Glutamatergic neuron (in vitro differentiated cells): ENCODE data around the gene LYRM9. TPM values are rescaled to one million over a fixed set of nuclear protein-coding genes. Genes with fewer than 3 reads are reported as not detected.

ENCODE experiments used
- DNase-seq: peaks from one replicate; pipeline ENCODE4 v3.0.0; 2022
- H3K27ac Mint-ChIP-seq: one replicate; pipeline ENCODE4 v1.8.0; 2020; ENCODE audit warnings: mild to moderate bottlenecking, mixed read lengths, inconsistent platforms; ENCODE audit not compliant: unreplicated experiment
- H3K27me3 Mint-ChIP-seq: one replicate; pipeline ENCODE4 v1.8.0; 2020; ENCODE audit warnings: mild to moderate bottlenecking, moderate library complexity, mixed read lengths, inconsistent platforms; ENCODE audit not compliant: unreplicated experiment
- H3K36me3 Mint-ChIP-seq: one replicate; pipeline ENCODE4 v1.8.0; 2020; ENCODE audit warnings: mild to moderate bottlenecking, mixed read lengths, inconsistent platforms; ENCODE audit not compliant: unreplicated experiment
- H3K4me1 Mint-ChIP-seq: one replicate; pipeline ENCODE4 v1.8.0; 2020; ENCODE audit warnings: mild to moderate bottlenecking, low read depth, mixed read lengths, inconsistent platforms; ENCODE audit not compliant: unreplicated experiment
- H3K4me3 Mint-ChIP-seq: one replicate; pipeline ENCODE4 v1.8.0; 2020; ENCODE audit warnings: mild to moderate bottlenecking, mixed read lengths, inconsistent platforms; ENCODE audit not compliant: unreplicated experiment
- H3K9me3 Mint-ChIP-seq: one replicate; pipeline ENCODE4 v1.8.0; 2020; ENCODE audit warnings: mild to moderate bottlenecking, moderate library complexity, mixed read lengths, inconsistent platforms; ENCODE audit not compliant: unreplicated experiment
- long read RNA-seq: library from polyadenylated mRNA; unstranded; transcript quantifications from one replicate; pipeline ENCODE4 v2.0.0, GENCODE V29; 2020; ENCODE audit not compliant: unreplicated experiment
- total RNA-seq: library from RNA; stranded (reverse); fragmentation: NEBNext Ultra II Directional; extraction: Animal tissue kit (Norgen Biotek cat#: 25700); gene quantifications from one replicate; pipeline ENCODE4 v1.2.1, GENCODE V29; 2021; ENCODE audit not compliant: unreplicated experiment
- TF ChIP-seq, protein P1 (sequence below): fragments of 200-600 bp; sonication (generic); IDR thresholded peaks from one replicate; pipeline ENCODE4 v1.5.0; 2021; ENCODE audit not compliant: partially characterized antibody, unreplicated experiment

LYRM9 gene
- 10.6 TPM for total RNA-seq
- long read RNA-seq, partial matches to known transcripts = 2 of 8 reads
- long read RNA-seq, other reads (novel, unspliced or antisense) = 2 of 8 reads

DNA sequence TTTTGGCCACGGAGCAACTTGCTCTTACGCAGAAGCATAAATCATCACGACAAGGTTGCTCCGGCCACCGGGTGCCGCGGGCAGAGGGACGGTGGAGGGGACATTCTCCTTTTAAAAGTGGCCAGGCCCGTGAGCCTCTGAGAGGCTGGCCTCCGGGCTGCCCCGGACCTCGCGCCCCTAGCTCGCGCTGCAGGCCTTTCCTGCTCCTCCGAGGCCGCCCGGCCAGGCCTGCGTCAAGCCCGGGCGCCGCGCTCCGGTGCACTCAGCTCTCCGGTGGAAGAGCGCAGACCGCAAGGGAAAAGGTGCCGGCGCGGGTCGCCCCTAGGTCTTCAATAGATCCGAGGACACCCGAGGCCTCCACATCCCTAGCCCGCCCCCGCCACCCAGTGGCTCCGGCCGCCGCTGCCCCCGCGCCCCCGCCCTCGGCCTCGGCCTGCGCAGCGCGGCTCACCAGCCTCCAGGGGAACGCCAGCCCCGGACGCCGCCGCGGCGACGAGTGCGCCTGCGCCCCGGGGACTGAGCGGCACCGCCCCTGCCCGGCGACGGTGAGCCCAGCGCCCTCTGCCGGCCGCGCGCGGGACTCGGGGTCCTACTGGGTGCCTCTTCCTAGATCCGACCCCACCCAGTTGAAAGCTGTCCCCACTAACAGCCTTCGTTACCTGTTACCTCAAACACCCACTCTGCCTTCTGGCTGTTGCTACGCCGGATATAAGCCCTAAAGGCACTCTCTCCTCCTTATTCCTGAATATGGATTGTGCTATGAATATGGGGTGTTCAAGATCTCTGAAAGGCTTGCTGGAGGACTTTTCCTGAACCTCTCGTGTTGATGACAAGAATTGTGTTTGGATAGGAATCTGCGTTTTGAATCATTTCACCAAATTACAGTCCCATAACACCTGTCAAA is at the start of gene LYRM9:
LYRM9 (minus strand) TSS at position 500 of the 904 bp plus-strand sequence. CDS start 10,671 bp downstream, outside the sequence.
- Mint-ChIP-seq H3K4me1 (peaks cover 23% of the 10 kb centered on the region), H3K27me3 (peaks cover 2% of the 10 kb centered on the region), H3K9me3 (peaks cover 1% of the 10 kb centered on the region), H3K36me3 (no peaks in the 10 kb centered on the region), H3K4me3 (peak within 1 kb of the TSS; percentile 86), H3K27ac (peak within 1 kb of the TSS; percentile 88)
- DNase-seq = peak; percentile 97
- TF ChIP-seq, protein P1, sequence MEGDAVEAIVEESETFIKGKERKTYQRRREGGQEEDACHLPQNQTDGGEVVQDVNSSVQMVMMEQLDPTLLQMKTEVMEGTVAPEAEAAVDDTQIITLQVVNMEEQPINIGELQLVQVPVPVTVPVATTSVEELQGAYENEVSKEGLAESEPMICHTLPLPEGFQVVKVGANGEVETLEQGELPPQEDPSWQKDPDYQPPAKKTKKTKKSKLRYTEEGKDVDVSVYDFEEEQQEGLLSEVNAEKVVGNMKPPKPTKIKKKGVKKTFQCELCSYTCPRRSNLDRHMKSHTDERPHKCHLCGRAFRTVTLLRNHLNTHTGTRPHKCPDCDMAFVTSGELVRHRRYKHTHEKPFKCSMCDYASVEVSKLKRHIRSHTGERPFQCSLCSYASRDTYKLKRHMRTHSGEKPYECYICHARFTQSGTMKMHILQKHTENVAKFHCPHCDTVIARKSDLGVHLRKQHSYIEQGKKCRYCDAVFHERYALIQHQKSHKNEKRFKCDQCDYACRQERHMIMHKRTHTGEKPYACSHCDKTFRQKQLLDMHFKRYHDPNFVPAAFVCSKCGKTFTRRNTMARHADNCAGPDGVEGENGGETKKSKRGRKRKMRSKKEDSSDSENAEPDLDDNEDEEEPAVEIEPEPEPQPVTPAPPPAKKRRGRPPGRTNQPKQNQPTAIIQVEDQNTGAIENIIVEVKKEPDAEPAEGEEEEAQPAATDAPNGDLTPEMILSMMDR = peak; percentile 94

DNA sequence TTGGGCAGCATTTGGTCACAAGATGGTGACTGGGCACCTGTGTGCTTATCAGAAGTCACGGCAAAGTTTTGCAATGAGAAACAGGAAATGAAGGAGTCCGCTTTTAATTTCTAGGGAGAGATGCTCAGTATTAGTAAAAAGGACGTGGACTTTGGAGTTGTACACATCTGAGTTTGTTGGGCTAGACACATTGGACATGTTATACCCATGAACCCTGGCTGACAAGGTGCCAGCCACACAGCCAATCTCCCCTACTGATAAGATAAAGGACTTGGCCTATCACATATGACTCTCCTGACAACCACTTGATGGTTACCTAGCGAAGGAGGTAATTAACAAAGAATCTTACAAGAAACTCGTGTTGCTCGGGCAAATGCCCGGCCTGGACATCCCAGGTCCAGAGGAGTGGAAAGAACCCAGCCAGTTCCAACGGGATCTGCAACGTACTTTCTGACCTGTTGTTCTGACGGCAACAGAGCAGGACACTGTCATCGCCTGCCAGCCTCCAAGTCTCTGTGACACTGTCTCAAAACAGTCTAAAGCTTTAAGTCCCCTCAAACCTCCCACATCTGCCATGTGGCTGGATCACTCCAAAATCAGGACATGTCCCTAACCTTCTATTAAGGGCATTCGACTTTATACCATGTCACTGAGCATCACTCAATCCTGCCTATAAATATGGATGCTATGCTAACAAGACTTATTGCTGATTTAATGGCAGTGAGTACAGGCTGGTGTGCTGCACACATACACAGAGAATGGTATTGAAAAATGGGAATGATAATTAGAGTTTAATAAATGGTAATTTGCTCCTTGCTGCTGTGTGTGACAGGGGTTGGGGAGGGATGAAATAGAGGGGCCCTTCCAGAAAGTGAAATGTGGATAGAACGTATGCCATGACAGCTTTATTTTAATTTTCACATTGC is 47.6 kb upstream of the LYRM9 start:
- Mint-ChIP-seq H3K4me3 (no peak overlapping the region), H3K4me1 (no peaks in the 10 kb centered on the region), H3K27me3 (peaks cover 7% of the 10 kb centered on the region), H3K27ac (no peak overlapping the region), H3K9me3 (no peaks in the 10 kb centered on the region), H3K36me3 (no peaks in the 10 kb centered on the region)
- TF ChIP-seq, protein P1 = no peak
- DNase-seq = no peak

DNA sequence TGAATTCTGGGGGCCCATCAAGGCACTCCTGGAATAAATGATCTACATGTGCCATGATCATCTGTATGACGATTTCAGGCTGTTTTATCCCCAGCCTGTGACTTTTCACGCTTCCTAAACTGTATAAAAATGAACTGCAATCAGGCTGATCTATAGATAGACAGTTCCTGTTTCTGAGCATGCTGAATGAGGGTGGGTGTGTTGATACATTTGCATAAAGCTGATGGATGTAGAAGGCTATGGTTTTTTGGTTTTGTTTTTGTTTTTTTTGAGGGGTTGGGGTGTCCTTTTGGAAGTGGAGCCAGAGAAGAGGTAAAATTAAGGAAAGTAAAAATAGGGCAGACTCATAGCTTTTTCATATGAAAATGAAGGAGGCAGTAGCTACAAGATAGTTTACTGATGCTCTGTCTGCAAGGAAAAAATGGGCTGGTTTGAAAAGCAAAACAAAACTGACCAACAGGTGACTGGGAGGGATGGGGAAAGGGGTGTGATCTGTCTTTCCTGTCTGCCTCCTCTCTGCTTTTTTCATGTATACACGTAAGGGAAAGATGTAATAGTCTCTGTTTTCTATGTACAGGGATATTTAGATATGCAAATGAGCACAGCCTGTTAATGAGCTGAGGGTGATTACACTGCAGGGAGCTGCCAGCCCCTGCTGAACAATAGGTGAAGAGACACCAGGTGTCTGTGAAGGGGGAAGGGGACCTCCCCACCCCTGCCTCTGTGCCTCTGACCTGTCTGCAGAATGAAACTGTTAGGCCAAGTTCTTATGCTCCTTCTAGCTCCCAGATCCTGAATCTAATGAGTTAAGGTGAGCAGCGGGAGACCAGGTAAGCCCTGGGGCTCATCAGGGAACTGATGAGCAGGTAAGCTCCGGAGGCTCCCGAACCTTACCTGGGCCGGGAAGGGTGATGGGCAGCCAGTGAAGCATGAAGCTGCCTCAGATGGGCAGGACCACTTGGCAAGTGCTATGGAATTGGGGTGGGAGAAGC is 46.6 kb upstream of the LYRM9 start:
- Mint-ChIP-seq H3K27me3 (peaks cover 7% of the 10 kb centered on the region), H3K4me3 (no peak overlapping the region), H3K27ac (no peak overlapping the region), H3K9me3 (no peaks in the 10 kb centered on the region), H3K36me3 (peaks cover 6% of the 10 kb centered on the region), H3K4me1 (no peaks in the 10 kb centered on the region)
- DNase-seq = no peak
- TF ChIP-seq, protein P1 = no peak

DNA sequence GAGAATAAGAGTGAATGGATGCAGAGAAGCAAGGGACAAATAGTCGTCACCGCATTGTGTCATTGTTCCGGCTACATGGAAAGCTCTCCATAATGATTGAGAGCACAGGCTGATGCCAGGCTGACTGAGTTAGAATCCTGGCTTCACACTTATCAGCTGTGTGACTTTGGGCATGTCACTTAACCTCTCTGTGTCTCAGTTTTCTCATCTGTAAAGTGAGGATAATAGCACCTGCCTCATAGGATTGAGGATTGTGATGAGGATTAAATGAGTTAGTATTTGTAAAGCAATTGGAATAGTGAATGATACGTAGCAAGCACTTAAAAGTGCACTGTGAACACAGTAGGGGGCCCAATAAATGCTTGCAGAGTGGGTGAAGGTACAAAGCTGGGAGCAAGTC is 45.7 kb upstream of the LYRM9 start:
- Mint-ChIP-seq H3K27me3 (peaks cover 7% of the 10 kb centered on the region), H3K27ac (no peak overlapping the region), H3K4me3 (no peak overlapping the region), H3K9me3 (no peaks in the 10 kb centered on the region), H3K4me1 (no peaks in the 10 kb centered on the region), H3K36me3 (peaks cover 6% of the 10 kb centered on the region)
- TF ChIP-seq, protein P1 = no peak
- DNase-seq = no peak
